Ishikawa (cell line): ENCODE results near the gene HFE.

Experiments
- CEBPB ChIP-seq: IDR thresholded peaks from 2 replicates; pipeline ENCODE4 v1.6.1; 2012
- CREB1 ChIP-seq: IDR thresholded peaks from 2 replicates; pipeline ENCODE4 v1.6.1; 2012; ENCODE audit warnings: low read depth
- EGR1 ChIP-seq: IDR thresholded peaks from 2 replicates; pipeline ENCODE4 v1.6.1; 2012
- EP300 ChIP-seq: IDR thresholded peaks from 2 replicates; pipeline ENCODE4 v1.6.1; 2012; ENCODE audit warnings: borderline replicate concordance
- FOXM1 ChIP-seq: IDR thresholded peaks from 2 replicates; pipeline ENCODE4 v1.6.1; 2012; ENCODE audit warnings: low read depth, borderline replicate concordance
- MAX ChIP-seq: IDR thresholded peaks from 2 replicates; pipeline ENCODE4 v1.6.1; 2012
- NFIC ChIP-seq: IDR thresholded peaks from 2 replicates; pipeline ENCODE4 v1.6.1; 2012
- RAD21 ChIP-seq: IDR thresholded peaks from 2 replicates; pipeline ENCODE4 v1.6.1; 2012; ENCODE audit warnings: low read depth
- REST ChIP-seq: IDR thresholded peaks from 2 replicates; pipeline ENCODE4 v1.6.1; 2012; ENCODE audit warnings: low read depth, mild to moderate bottlenecking
- TAF1 ChIP-seq: IDR thresholded peaks from 2 replicates; pipeline ENCODE4 v1.6.1; 2012; ENCODE audit warnings: low read depth, mild to moderate bottlenecking
- TCF12 ChIP-seq: IDR thresholded peaks from 2 replicates; pipeline ENCODE4 v1.6.1; 2012; ENCODE audit warnings: low read depth
- TEAD4 ChIP-seq: IDR thresholded peaks from 2 replicates; pipeline ENCODE4 v1.6.1; 2012
- USF1 ChIP-seq: IDR thresholded peaks from 2 replicates; pipeline ENCODE4 v1.6.1; 2012
- YY1 ChIP-seq: IDR thresholded peaks from 2 replicates; pipeline ENCODE4 v1.6.1; 2012; ENCODE audit warnings: low read depth
- ZBTB7A ChIP-seq: IDR thresholded peaks from 2 replicates; pipeline ENCODE4 v1.6.1; 2012; ENCODE audit warnings: low read depth

HFE gene

GRCh38 chr6:26122005-26122388 lies 34.8 kb downstream of the HFE start:
- TF ChIP-seq NFIC: no peak
- no peak for TF ChIP-seq ZBTB7A
- no peak for TF ChIP-seq CREB1
- no peak for TF ChIP-seq EGR1
- TF ChIP-seq TCF12: no peak
- TF ChIP-seq MAX: no peak
- TF ChIP-seq FOXM1: no peak
- TF ChIP-seq YY1: no peak
- TF ChIP-seq RAD21: no peak
- TF ChIP-seq REST: no peak
- no peak for TF ChIP-seq TAF1
- no peak for TF ChIP-seq EP300
- no peak for TF ChIP-seq CEBPB
- TF ChIP-seq USF1: no peak
- TF ChIP-seq TEAD4: no peak

- no peak for TF ChIP-seq TEAD4
- no peak for TF ChIP-seq REST
- no peak for TF ChIP-seq YY1
- TF ChIP-seq EP300: no peak
- no peak for TF ChIP-seq ZBTB7A
- no peak for TF ChIP-seq EGR1
- TF ChIP-seq CEBPB: no peak
- no peak for TF ChIP-seq CREB1
- no peak for TF ChIP-seq NFIC
- TF ChIP-seq FOXM1: no peak
- TF ChIP-seq USF1: no peak
- no peak; the same call in 1 of the 2 replicates for TF ChIP-seq TAF1
Measured at GRCh38 chr6:26122402-26122792, 35.2 kb downstream of the HFE start.

- TF ChIP-seq MAX (peak; percentile 61; the same call in 1 of the 2 replicates), FOXM1 (peak; percentile 97), EP300 (peak; percentile 95), TEAD4 (peak; percentile 55), REST (no peak), ZBTB7A (no peak), CREB1 (peak; percentile 64), YY1 (peak; percentile 91), RAD21 (no peak), NFIC (peak; percentile 53), TAF1 (peak; percentile 40), CEBPB (peak; percentile 56), USF1 (no peak; the same call in 1 of the 2 replicates), TCF12 (peak; percentile 82), EGR1 (peak; percentile 46; the same call in 1 of the 2 replicates)
Measured at GRCh38 chr6:26122793-26123674, 35.8 kb downstream of the HFE start.
